Right ventricle myocardium inferior (tissue), 1 donor: ENCODE data around the gene PIK3R1. TPM values are rescaled to one million over a fixed set of nuclear protein-coding genes. Genes with fewer than 3 reads are reported as not detected.
A peak's percentile ranks its signal among the peaks of the same experiment; 100 is the strongest.

ENCODE experiments used
- ATAC-seq: fragments of 200-7000 bp; cut with Tn5 transposase; one replicate; pipeline ENCODE4 v1.9.1; 2020; ENCODE audit warnings: mild to moderate bottlenecking, moderate library complexity
- DNase-seq: peaks from one replicate; pipeline ENCODE4 v3.0.0; 2021; ENCODE audit errors: missing footprints
- intact Hi-C: fragments of 100-400 bp; cut with DNase I; formaldehyde crosslinking; loops from one replicate; pipeline ENCODE4 v1.11.0; 2022
- long read RNA-seq: library from polyadenylated mRNA; unstranded; transcript quantifications from one replicate; pipeline ENCODE4 v2.0.0, GENCODE V29; 2021
- total RNA-seq: library from RNA; stranded (reverse); fragmentation: NEBNext Ultra II Directional; extraction: Animal tissue kit (Norgen Biotek cat#: 25700); gene quantifications from one replicate; pipeline ENCODE4 v1.2.1, GENCODE V29; 2021
- donor health status: DM: no; HTN: yes; CAD: no; lungs with severe emphysema.

PIK3R1 gene
- 113 TPM for total RNA-seq
- long read RNA-seq, full-length matches to known transcripts = 20 of 32 reads
- long read RNA-seq, partial matches to known transcripts = 7 of 32 reads
- long read RNA-seq, other reads (novel, unspliced or antisense) = 5 of 32 reads

DNA sequence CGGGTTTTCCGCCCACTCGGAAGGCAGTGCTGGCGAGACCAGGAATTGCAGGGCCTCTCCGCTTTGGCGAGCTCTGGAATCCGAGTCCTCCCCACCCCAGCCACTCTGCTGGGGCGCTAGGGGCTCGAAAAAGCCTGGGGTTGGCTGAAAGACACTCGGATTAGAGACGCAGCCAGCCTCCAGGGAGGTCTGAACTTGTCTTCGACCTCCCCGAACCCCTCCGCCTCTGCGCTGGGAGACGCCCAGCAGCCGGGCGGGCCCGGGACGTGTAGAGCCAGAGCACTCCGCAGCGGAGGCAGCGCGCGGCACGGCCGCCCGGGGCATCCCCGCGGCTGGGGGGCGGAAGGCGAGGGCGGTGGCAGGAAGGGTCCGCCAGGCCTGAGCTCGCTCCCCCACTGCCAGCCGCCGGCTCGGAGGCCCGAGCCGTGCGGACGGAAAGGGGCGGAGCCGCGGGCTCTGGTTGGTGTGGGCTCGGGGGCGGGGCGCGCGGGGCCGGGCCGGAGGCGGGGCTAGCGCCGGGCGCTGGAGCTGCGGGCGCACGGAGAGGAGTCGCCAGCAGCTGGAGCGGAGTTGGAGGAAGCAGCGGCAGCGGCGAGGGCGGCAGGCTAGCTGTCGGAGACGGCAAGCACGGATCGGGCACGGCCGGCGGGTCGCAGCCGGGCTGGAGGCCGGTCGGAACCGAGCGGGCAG lies at the start of gene PIK3R1:
TSS of gene PIK3R1 (plus strand) at position 549 of the 690 bp plus-strand sequence. CDS start 10,920 bp downstream, outside the sequence.
- peak; percentile 97 for ATAC-seq
- DNase-seq = peak; percentile 99
- intact Hi-C loops = loop anchor here (2.0 to 10.0 kb wide), 7 partner anchors 37 to 971 kb away; no protein-coding TSS in a partner anchor

DNA sequence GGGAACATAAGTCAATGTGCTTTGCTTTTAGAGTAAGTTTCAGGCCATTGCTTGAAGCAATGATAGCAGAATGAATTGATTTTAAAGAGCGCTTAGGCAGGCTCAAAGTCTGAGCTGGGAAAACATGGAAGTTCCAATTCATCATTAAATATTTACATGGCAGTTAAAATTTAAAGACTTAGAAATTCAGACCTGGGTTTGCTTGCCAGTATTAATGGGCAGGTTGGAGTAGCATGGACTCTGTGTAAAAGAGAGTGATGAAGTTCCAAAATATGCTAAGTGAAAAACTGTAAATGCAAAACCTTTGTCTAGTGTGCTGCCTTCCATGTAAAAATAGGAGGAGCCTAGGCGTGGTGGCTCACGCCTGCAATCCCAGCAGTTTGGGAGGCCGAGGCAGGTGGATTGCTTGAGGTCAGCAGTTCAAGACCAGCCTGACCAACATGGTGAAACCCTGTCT lies 48.3 kb upstream of the PIK3R1 start:
- DNase-seq = no peak
- no peak for ATAC-seq
- intact Hi-C loops = no loop called here

GRCh38 chr5:68169903-68170302 lies 45.7 kb upstream of the PIK3R1 start:
- intact Hi-C loops = loop anchor here (2.0 kb wide), 1 partner anchor 45 kb away; the partner anchor contains the start of gene PIK3R1
- peak; percentile 73 for DNase-seq
- peak; percentile 63 for ATAC-seq

DNA sequence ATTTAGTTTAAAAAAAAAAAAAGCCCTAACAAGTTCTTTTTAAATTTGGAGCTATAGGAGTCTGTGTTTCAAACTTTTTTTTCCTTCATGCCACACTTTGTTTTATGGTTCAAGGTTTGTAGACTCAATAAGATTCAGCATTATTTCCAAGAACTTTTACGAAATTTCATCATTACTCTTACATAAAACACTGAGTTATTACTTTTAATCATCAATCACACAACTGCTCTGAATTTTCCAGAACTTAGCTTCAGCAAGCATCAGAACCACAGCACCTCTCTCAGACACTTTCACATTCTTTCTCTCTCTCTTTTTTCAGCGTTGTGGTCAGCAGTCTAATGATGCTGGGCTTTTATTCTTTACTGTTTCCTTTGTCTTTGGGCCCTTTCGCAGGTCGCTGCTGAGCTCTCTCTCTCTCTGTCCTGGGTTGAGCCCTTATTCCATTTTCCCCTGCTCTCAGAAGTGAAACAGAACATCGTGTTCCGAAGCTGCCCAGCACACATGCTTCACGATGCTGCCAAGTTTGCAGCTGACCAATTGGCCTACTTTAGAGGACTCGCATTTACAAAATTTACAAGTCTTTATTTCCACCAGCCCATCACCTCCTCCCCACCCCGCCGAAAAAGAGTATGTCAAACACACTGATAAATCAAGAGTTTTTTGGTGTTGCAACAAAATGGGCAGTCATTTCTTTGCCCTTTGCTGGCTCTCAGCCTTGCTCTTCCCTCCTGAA lies 44.6 kb upstream of the PIK3R1 start:
- DNase-seq = peak; percentile 74
- peak; percentile 96 for ATAC-seq
- intact Hi-C loops = loop anchor here (2.0 kb wide), 1 partner anchor 44 kb away; the partner anchor contains the start of gene PIK3R1

DNA sequence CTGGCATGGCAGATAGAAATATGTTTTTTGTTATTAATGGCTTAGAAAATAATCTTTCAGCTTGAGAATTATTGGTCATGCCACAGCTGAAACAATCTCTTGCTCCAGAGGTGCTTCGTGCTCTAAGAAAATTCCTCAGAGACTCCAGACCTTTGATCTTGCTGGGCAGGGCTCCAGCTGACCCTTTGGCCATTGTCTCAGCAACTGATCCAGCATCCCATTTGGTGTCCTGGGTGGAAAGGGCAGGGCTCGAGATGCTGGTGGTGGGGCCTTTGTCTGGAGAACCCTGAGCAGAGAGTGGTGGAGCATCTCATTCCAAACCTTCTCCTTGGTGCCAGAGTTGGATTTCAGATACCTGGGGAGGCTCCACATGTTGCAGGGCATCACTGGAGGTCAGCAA lies 43.2 kb upstream of the PIK3R1 start:
- intact Hi-C loops = no loop called here
- ATAC-seq = no peak
- DNase-seq = no peak

- no peak for DNase-seq
- ATAC-seq = peak; percentile 49
- intact Hi-C loops = no loop called here
These were observed 42.5 kb upstream of the PIK3R1 start for GRCh38 chr5:68173007-68173406.

DNA sequence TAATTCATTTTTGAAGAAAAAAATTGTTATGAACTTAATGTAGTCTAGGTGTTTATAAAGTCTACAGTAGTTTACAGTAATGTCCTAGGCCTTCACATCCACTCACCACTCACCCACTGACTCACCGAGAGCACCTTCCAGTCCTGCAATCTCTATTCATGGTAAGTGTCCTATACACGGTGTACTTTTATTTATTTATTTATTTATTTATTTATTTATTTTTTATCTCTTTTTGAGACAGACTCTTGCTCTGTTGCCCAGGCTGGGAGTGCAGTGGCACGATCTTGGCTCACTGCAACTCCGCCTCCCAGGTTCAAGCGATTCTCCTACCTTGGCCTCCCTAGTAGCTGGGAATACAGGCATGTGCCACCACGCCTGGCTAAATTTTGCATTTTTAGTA lies 39.3 kb upstream of the PIK3R1 start:
- no peak for ATAC-seq
- no peak for DNase-seq
- intact Hi-C loops = no loop called here

DNA sequence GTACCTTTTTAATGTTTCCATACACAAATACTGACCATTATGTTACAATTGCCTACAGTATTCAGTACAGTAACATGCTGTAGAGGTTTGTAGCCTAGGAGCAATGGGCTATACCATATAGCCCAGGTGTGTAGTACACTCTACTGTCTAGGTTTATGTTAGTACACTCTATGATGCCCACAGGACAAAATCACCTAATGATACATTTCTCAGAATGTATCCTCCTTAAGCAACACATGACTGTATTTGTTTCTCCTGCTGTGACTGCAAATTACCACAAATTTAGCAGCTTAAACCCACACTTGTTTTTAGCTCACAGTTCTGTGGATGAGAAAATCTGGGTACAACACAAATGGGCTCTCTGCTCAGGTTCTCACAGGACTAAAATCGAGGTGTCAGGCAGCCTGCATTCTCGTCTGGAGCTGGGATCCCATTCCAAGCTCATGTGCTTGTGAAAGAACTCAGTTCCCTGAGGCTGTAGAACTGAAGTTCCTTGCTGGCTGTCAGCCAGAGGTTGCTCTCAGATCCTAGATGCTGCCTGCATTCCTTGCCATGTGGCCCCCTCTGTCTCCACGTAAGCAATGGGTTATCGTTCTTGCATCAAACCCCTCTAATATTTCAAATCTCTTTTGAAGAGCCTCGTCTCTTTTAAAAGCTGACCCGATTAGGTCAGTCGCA lies 38.6 kb upstream of the PIK3R1 start:
- DNase-seq (no peak), ATAC-seq (no peak)
- intact Hi-C loops = no loop called here

- no peak for DNase-seq
- intact Hi-C loops = no loop called here
- no peak for ATAC-seq
These were observed 37.9 kb upstream of the PIK3R1 start for GRCh38 chr5:68177676-68178075.

- DNase-seq (no peak), ATAC-seq (no peak)
- intact Hi-C loops = no loop called here
These were observed 37.0 kb upstream of the PIK3R1 start for GRCh38 chr5:68178579-68178978.

- intact Hi-C loops = no loop called here
- DNase-seq (no peak), ATAC-seq (no peak)
These were observed 35.2 kb upstream of the PIK3R1 start for GRCh38 chr5:68180121-68181038.

- no peak for DNase-seq
- intact Hi-C loops = no loop called here
- ATAC-seq = no peak
These were observed 34.4 kb upstream of the PIK3R1 start for GRCh38 chr5:68181039-68181599.

DNA sequence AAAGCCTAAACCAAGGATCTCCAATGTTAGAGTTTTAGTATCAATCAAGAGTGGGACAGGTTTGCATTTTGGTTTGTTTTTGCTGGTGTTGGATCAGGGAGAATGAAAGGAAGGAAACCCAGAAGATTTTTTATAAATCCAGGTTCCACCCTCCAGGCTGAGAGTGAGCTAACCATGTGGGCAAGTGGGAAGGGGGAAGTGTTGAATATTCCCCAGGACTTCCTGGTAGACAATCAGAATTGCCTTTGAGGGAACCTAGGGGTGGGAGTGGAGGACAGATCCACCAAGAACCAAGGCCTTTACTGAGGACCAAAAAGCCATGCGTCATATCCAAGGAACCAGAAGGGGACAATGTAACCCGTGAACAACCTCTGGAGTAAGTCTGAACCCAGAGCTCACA lies 33.5 kb upstream of the PIK3R1 start:
- no peak for ATAC-seq
- DNase-seq = no peak
- intact Hi-C loops = no loop called here

DNA sequence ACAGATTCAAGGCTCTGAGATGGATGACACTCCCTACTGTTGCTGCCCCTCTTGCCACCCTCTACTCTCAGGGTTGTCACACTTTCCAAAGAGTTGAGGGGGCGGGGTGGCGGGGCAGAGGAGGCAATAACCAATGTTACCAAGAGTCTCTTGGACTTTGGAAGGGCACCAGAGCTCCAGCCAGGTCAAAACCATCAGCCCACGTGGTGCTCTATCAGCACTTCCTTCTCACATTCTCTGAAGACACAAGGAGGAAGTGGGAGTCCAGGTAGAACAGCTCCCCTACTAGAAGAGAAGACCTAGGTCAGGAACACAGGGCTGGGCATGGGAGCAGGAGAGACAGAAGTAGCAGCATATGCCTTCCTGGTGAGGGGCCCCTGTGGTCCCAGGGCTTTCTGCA lies 33.0 kb upstream of the PIK3R1 start:
- intact Hi-C loops = no loop called here
- no peak for ATAC-seq
- no peak for DNase-seq

DNA sequence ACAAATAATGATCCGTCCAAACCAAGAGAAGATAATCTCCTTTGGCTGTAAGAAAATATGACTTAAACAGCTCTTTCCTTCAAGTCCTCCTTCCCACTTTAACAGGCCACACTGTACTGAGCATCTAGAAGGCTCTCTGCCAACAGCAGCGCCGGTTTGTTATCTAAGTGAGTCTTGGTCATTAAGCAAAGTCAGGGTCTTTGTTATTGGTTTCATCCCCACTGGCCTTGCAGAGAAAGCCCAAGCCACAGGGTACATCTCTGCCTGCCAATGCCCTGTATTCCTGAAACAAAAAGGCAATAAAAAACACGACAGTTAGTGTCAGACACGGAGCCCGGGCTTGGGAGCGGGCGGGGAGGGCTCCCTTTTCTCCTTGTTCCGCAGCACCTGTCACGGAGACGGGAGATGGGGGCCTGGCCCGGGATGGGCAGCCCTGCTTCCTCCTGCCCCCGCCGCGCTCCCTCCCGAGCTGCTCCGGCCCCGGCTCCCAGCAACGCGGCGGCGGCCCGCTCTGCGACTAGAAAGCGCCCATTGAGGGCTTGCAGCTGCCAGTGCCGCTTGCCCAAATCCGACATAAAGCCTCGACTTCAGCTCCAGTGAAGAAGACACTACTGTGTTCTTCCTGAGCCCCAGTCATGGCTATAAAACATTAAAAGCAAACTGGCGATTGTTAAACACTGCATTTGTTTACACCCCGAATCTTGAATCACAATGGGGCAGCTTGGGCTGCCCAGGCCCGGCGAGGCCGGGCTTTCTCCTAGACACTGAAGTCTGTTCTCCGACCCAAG lies 28.1 kb upstream of the PIK3R1 start:
- DNase-seq (peak; percentile 76), ATAC-seq (peak; percentile 60)
- intact Hi-C loops = no loop called here

DNA sequence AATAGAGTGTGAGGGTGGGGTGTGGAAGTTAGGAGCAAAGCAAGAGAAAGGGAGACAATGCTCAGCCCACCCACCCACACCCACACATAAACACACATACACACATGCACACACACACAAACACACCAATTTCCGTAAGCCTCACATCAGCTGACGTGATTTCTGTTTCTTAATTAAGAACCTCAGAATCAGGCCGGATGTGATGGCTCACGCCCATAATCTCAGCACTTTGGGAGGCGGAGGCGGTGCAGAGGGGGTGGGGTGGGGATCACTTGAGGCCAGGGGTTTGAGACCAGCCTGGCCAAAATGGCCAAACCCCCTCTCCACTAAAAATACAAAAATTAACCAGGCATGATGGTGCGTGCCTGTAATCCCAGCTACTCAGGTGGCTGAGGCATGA lies 26.4 kb upstream of the PIK3R1 start:
- DNase-seq = no peak
- intact Hi-C loops = no loop called here
- no peak for ATAC-seq

- ATAC-seq (no peak), DNase-seq (no peak)
- intact Hi-C loops = no loop called here
These were observed 25.9 kb upstream of the PIK3R1 start for GRCh38 chr5:68189613-68190012.
